ENCODE results near the gene KIFC3.

DNA sequence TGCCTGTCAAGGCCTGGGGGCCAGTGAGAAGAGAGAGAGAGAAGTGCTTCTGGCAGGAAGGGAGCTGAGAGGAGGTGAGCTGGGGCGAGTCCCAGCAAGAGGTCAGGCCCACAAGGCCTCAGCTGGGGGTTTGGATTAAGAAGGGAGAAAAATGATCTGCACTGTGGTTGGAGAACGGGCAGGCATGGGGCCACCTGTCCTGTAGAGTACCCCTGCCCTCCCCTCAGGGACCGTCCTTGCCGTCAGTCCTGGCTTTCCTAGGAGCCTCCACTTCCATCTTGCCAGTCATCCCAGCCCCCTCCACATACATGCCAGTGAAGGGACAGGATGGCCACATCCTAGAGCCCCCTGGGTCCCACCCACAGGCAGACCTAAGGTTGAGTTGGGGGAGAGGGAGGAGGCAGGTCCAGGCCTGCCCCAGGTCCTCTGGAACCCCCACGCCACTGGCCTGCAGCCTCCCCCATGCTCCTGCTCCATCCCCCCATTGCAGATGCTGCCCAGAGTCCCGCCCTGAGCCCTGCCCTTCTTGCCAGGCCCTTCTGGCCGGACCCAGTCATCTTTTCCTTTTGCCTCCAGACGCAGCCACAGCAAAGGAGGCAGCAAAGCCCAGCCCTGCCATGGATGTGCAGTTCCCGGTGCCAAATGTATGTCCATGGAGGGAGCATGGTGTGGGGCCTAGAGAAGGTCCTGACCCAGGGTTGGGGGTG, 47.8 kb downstream of the KIFC3 start:
- no peak for TF ChIP-seq EP300 (IDR thresholded peaks at IDR 0.05)
- TF ChIP-seq, protein P1, sequence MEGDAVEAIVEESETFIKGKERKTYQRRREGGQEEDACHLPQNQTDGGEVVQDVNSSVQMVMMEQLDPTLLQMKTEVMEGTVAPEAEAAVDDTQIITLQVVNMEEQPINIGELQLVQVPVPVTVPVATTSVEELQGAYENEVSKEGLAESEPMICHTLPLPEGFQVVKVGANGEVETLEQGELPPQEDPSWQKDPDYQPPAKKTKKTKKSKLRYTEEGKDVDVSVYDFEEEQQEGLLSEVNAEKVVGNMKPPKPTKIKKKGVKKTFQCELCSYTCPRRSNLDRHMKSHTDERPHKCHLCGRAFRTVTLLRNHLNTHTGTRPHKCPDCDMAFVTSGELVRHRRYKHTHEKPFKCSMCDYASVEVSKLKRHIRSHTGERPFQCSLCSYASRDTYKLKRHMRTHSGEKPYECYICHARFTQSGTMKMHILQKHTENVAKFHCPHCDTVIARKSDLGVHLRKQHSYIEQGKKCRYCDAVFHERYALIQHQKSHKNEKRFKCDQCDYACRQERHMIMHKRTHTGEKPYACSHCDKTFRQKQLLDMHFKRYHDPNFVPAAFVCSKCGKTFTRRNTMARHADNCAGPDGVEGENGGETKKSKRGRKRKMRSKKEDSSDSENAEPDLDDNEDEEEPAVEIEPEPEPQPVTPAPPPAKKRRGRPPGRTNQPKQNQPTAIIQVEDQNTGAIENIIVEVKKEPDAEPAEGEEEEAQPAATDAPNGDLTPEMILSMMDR (IDR thresholded peaks at IDR 0.05), result no peak
